Measurements from ENCODE around the gene POU2F2. TPM values are rescaled to one million over a fixed set of nuclear protein-coding genes. Genes with fewer than 3 reads are reported as not detected.

The POU2F2 gene
- total and polyA plus RNA-seq, 3 donors from 2014 or later = 9.4 to 20.6 (median 13.2) TPM

GRCh38 chr19:42173695-42174094 lies 41.4 kb upstream of the POU2F2 start:
- H3K36me3 ChIP-seq (ENCODE audit: low read depth, missing control alignments) = no peaks in the 10 kb centered on the region
- intact Hi-C loops (cut with DNase I; ENCODE audit: low total_unique reads) = no loop called here
- H3K27ac ChIP-seq = no peak overlapping the region
- DNase-seq = no peak
- H3K27me3 ChIP-seq = no peaks in the 10 kb centered on the region
- no peak overlapping the region for H3K4me3 ChIP-seq
- H3K9me3 ChIP-seq = no peaks in the 10 kb centered on the region
- H3K4me1 ChIP-seq = peaks cover 10% of the 10 kb centered on the region
- TF ChIP-seq POLR2A (IDR thresholded peaks at IDR 0.05) (no peak), CTCF (IDR thresholded peaks at IDR 0.05) (no peak)
- 69 to 77% methylated on average over 5 of the region's 5 CpGs for WGBS, 2 donors

- Histone ChIP-seq H3K27ac (no peak overlapping the region), H3K27me3 (no peaks in the 10 kb centered on the region), H3K4me1 (peaks cover 10% of the 10 kb centered on the region), H3K4me3 (no peak overlapping the region), H3K36me3 (ENCODE audit: low read depth, missing control alignments) (no peaks in the 10 kb centered on the region), H3K9me3 (no peaks in the 10 kb centered on the region)
- intact Hi-C loops (cut with DNase I; ENCODE audit: low total_unique reads) = no loop called here
- WGBS, 2 donors = 88 to 93% methylated on average over 7 of the region's 7 CpGs
- no peak for TF ChIP-seq POLR2A (IDR thresholded peaks at IDR 0.05)
- TF ChIP-seq CTCF (IDR thresholded peaks at IDR 0.05) = no peak
- no peak for DNase-seq
Observed at GRCh38 chr19:42172261-42172660, 40.0 kb upstream of the POU2F2 start.

GRCh38 chr19:42170715-42171114 lies 38.5 kb upstream of the POU2F2 start:
- intact Hi-C loops (cut with DNase I; ENCODE audit: low total_unique reads) = no loop called here
- no peak for DNase-seq
- no peak overlapping the region for H3K4me3 ChIP-seq
- no peaks in the 10 kb centered on the region for H3K27me3 ChIP-seq
- 89 to 90% methylated on average over 9 to 16 of the region's 16 CpGs for WGBS, 2 donors
- H3K9me3 ChIP-seq = no peaks in the 10 kb centered on the region
- H3K4me1 ChIP-seq = peaks cover 3% of the 10 kb centered on the region
- H3K27ac ChIP-seq = no peak overlapping the region
- no peaks in the 10 kb centered on the region for H3K36me3 ChIP-seq (ENCODE audit: low read depth, missing control alignments)
- TF ChIP-seq POLR2A (IDR thresholded peaks at IDR 0.05) = no peak
- TF ChIP-seq CTCF (IDR thresholded peaks at IDR 0.05) = no peak

GRCh38 chr19:42169486-42170413 lies 37.5 kb upstream of the POU2F2 start:
- Histone ChIP-seq H3K4me3 (no peak overlapping the region), H3K9me3 (no peaks in the 10 kb centered on the region), H3K27me3 (no peaks in the 10 kb centered on the region), H3K27ac (no peak overlapping the region), H3K36me3 (ENCODE audit: low read depth, missing control alignments) (no peaks in the 10 kb centered on the region), H3K4me1 (no peaks in the 10 kb centered on the region)
- intact Hi-C loops (cut with DNase I; ENCODE audit: low total_unique reads) = no loop called here
- no peak for TF ChIP-seq POLR2A (IDR thresholded peaks at IDR 0.05)
- no peak for TF ChIP-seq CTCF (IDR thresholded peaks at IDR 0.05)
- DNase-seq = no peak
- 89 to 91% methylated on average over 17 to 19 of the region's 19 CpGs for WGBS, 2 donors
